GM10266 (cell line): ENCODE results near the gene EBF3.

ENCODE experiments used
- DNase-seq: peaks from one replicate; pipeline ENCODE4 v3.0.0; 2012; ENCODE audit errors: extremely low spot score
- TF ChIP-seq, protein P1 (sequence below): IDR thresholded peaks from 2 replicates; pipeline ENCODE4 v1.5.1; 2012; ENCODE audit warnings: mild to moderate bottlenecking, low read depth; ENCODE audit not compliant: control insufficient read depth, insufficient read depth; ENCODE audit errors: missing control alignments

Gene EBF3

DNA sequence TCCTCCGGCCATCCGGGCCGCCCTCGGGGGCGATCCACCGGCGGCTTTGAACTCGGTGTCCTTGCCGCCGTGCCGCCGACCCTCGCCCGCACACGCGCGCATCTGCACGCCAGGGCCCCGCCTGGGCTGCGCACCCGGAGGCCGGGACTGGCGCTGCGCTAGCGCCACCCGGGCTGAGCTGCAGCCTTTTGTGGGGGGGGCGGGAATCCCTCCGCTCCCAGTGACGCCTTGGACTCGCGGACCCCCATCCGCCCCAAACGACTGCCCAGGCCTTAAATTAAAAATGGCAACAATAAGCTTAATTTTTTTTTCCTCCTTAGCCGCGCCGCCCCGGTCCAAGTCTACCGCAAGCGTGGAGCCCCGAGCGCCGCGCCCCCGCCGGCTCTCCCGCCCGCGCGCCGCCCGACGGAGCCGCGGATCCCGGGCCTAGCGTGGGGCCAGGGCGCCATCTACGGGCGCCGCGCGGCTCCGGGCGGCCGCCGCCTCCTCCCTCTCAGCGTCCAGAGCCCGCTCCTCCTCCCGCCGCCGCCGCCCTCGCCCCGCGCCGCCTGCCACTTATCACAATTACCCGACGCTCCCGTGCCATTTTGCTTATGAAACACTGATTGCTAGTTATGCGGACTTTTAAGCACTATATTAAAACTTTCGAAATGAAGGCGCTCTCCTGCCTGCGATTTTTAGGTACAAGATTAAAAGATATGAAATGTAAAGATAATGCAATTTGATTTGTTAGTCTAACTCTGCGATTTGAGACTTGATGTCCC lies 7.5 kb upstream of the EBF3 start:
- TF ChIP-seq, protein P1, sequence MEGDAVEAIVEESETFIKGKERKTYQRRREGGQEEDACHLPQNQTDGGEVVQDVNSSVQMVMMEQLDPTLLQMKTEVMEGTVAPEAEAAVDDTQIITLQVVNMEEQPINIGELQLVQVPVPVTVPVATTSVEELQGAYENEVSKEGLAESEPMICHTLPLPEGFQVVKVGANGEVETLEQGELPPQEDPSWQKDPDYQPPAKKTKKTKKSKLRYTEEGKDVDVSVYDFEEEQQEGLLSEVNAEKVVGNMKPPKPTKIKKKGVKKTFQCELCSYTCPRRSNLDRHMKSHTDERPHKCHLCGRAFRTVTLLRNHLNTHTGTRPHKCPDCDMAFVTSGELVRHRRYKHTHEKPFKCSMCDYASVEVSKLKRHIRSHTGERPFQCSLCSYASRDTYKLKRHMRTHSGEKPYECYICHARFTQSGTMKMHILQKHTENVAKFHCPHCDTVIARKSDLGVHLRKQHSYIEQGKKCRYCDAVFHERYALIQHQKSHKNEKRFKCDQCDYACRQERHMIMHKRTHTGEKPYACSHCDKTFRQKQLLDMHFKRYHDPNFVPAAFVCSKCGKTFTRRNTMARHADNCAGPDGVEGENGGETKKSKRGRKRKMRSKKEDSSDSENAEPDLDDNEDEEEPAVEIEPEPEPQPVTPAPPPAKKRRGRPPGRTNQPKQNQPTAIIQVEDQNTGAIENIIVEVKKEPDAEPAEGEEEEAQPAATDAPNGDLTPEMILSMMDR = peak; percentile 51
- peak; percentile 85 for DNase-seq

DNA sequence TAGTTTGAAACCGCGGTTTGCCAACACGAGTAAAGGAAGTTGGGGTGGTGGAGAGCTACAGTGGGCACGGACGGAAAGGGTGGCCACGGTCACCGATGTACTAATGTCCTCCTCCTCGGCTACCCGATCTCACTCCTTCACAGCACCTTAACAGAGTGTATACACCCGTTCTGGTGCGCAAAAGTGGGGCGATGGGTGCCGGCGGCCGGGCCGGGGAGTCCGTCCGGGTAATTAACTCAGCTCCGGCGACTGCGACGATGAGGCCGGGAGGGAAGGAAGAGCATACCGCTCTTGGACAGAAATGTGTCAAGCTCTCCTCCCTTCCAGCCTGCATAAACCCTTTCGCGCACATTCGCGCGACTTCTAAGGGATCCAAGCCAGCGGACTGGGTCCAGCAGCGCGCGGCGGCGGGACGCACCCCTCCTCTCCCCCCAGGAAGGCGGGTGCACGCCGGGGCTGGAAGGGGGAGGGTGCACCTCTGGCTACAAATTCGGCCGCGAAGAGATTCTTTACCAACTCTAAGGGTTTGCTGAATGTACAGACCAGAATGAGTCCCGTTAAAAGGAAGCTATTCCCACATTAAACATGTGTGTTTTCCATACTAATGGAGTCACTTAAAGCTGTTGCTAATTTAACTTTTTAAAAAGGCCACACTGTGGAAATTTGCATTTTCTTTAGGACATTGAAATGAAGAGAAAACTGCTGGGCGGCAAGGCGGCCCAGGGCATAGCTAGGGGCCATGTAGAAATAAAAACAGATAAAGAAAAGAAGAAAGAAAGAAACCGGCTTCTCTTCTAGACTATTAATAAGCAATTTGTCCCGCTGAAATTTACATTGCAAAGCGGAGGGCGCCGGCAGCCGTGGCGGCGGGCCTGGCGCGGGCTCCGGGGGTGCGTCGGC lies 6.6 kb upstream of the EBF3 start:
- TF ChIP-seq, protein P1 = no peak
- no peak for DNase-seq

DNA sequence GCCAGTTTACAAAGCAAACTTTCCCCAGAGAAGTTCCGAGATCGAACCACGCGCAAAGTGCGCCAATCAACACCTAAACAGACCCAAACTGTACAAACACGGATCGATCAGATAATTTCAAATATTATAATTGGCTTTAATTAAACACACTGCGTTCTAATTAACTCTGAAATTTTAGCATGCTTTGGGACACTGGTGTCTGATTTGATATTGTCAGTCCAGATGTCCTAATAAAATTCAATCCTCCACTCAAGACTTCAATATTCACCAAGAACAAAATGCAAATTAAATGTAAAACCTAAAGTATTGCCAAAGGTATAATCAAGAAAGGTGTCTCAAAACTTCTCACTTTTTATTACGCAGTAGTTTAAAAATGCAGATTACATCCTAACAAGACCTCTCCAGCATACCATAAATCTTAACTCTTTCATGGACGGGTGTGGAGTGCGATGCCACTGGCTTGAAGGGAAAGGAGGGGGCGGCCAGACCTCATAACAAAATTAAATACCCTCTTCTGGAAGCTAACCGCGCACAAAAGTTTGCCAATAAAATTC lies 5.9 kb upstream of the EBF3 start:
- no peak for DNase-seq
- TF ChIP-seq, protein P1 = no peak

DNA sequence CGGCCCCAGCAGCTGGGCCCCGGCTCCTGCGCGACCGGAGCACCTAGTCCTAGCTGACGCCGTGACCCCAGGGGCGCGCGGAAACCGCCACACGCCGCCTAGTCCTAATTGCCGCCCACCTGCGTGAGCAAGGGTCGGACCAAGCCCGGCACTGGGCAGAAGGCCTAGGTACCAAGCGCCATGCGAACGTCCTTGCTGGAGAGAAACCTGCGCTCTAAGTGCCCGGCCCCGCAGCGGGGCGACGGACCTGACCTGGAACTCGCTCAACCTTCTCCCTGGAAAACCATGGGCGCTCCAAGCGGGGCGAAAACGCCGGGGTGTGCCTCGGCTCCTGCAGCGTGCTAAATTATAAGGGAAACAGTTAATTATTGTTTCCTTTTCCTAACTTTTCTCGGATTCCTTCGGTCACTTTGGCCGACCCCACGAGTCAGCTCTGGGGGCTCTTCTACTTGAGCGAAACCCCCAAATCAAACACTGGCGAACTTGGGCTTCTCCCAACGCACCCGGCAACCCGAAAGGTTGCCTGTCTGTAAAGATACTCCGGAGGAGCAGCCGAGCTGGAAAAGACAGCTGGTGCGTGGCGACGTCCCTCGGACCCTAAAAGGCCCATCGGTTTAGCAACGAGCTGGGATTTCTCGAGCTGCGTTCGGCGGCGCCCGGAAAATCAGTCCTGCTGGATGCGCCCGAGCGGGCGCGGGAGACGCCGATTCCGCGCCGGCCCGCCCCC lies 5.3 kb upstream of the EBF3 start:
- DNase-seq = no peak

DNA sequence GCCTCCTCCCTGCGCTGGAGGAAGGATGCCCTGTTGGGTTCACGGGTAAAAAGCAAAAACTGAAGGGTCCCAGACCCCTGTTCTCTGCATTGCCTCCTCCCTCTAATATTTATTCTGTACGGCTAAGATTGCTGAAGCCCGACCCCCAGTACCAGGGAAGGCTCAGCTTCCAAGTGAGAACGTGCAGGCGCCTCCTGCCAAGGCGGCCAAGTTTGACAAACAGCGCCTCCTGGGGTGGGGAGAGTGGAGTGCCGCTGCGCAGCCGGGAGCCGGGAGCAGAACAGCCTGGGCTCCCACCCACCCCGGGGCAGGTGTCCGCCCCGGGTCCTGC lies 4.7 kb upstream of the EBF3 start:
- TF ChIP-seq, protein P1 = peak; percentile 44
- peak; percentile 74 for DNase-seq

More for the DNA sequence above, 5.3 kb upstream of the EBF3 start:
- TF ChIP-seq, protein P1 = no peak

DNA sequence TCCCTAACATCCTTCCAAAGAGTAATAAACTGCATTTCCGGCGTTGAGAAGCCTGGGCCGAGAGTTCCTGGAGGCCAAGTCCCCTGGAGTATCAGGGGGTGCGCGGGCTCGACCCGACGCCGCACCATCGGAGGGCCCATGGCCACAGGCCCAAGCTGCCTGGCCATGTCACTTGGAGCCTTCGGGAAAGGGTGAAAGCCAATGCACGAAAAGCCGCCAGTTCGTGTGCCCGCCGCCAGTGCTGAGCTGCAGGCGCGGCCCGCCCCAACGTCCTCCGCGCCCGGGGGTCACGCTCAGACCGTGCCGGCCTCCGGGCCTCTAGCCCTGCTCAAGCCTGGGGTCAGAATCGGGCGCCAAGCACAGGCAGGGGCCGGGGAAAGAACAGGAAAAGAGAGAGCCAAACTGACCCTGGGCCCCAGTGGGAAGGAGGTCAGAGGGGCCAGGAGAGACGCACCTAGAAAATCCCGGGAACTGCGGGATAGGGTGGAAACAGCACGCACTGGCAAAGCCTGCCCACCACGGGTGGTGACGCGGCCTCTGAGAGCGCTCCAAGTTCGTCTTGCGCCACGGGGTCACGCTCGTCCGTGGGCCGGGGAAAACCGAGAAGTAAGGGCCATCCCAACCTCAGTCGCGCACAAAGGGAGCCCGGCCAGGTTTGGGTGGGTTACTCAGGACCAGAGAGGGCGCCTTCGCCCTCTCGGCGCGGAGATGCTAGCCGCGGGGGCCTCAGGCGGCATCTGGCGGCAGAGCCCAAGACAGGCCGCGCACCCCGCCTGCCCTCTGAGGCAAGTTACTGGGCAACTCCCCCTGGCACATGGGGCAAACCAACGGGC lies 4.2 kb upstream of the EBF3 start:
- DNase-seq = peak; percentile 32
- TF ChIP-seq, protein P1 = no peak
